HG02588 (cell line): ENCODE results near the gene KIF1A.

Experiments
- ATAC-seq: cut with Tn5 transposase; IDR thresholded peaks from one replicate; pipeline ENCODE4 v1.9.1; 2021; ENCODE audit warnings: mild to moderate bottlenecking, moderate library complexity; ENCODE audit not compliant: unreplicated experiment

The KIF1A gene, protein sequence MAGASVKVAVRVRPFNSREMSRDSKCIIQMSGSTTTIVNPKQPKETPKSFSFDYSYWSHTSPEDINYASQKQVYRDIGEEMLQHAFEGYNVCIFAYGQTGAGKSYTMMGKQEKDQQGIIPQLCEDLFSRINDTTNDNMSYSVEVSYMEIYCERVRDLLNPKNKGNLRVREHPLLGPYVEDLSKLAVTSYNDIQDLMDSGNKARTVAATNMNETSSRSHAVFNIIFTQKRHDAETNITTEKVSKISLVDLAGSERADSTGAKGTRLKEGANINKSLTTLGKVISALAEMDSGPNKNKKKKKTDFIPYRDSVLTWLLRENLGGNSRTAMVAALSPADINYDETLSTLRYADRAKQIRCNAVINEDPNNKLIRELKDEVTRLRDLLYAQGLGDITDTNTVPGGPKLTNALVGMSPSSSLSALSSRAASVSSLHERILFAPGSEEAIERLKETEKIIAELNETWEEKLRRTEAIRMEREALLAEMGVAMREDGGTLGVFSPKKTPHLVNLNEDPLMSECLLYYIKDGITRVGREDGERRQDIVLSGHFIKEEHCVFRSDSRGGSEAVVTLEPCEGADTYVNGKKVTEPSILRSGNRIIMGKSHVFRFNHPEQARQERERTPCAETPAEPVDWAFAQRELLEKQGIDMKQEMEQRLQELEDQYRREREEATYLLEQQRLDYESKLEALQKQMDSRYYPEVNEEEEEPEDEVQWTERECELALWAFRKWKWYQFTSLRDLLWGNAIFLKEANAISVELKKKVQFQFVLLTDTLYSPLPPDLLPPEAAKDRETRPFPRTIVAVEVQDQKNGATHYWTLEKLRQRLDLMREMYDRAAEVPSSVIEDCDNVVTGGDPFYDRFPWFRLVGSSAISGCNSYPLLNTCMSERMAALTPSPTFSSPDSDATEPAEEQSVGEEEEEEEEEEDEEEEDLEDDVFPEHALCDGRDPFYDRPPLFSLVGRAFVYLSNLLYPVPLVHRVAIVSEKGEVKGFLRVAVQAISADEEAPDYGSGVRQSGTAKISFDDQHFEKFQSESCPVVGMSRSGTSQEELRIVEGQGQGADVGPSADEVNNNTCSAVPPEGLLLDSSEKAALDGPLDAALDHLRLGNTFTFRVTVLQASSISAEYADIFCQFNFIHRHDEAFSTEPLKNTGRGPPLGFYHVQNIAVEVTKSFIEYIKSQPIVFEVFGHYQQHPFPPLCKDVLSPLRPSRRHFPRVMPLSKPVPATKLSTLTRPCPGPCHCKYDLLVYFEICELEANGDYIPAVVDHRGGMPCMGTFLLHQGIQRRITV (N-terminal part only)

DNA sequence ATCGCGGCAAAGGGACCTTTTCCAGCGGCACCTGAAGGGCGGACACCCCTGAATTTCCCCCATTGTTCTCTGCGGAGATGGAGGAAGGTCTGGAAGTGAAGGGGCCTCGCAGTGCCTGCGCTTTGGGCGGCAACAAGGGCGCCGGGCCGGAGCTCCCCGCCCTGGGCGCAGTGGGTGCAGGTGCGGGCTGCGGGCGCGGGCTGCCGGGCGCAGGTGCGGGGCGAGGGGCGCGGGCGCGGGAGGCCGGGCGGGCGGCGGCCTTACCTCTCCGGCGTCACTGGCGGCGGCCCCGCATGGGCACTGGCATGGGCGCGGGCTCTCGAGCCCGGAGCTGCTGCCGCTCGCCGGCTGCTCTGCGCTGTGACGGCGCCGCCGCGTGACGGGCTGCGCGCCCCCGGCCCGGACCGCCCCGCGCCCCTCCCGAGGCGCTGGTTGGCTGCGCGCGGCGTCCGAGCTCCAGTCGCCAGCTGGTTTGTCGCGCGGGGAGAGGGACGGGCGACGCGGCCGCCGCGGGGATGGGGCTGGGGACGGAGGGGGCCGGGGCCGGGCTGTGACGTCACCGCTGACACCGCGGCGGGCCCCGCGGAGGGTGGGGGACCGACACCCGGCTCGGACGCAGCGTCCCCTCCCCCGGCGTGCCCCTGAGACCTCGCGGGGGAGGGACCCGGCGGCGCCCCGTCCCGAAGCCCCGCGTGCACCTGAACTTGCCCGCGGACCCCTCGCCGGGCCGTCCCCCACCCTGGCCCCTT is at the start of gene KIF1A:
Gene KIF1A (minus strand): TSS at position 362 of the 749 bp plus-strand sequence. CDS start 22,467 bp downstream, outside the sequence.
- ATAC-seq = no peak

DNA sequence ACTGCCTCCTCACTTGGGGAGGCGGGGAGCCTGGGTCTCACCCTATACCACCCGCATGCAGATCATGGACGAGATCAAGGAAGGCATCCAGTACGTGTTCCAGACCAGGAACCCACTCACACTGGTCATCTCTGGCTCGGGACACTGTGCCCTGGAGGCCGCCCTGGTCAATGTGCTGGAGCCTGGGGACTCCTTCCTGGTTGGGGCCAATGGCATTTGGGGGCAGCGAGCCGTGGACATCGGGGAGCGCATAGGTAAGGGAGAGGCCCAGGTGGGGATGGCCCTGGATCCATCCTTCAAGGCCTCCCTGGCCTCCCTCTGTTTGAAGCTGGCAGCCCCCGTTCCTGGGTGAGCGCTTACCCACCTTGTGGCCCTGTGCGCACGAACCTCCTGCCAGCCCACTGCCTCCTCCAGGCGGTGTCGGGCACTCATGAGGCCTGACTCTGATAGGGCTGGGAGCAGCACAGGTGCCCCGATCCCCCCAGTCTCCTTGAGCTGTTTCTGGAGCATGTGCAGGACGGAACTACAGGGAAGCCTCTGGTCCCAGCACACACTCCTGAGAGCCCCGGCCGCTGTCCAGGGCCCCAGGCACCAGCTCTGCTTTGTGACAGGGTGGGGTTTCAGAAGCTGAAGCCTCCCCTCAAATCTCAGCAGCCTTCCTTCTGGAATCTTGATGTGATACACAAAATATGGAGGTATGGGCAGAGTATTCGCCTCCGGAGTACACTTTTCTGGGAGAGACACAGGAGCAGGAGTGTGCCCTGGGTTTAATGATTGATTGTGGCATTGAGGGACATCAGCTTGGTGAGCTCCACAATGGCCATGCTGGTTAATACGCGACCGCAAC is 49.3 kb upstream of the KIF1A start:
- no peak for ATAC-seq

DNA sequence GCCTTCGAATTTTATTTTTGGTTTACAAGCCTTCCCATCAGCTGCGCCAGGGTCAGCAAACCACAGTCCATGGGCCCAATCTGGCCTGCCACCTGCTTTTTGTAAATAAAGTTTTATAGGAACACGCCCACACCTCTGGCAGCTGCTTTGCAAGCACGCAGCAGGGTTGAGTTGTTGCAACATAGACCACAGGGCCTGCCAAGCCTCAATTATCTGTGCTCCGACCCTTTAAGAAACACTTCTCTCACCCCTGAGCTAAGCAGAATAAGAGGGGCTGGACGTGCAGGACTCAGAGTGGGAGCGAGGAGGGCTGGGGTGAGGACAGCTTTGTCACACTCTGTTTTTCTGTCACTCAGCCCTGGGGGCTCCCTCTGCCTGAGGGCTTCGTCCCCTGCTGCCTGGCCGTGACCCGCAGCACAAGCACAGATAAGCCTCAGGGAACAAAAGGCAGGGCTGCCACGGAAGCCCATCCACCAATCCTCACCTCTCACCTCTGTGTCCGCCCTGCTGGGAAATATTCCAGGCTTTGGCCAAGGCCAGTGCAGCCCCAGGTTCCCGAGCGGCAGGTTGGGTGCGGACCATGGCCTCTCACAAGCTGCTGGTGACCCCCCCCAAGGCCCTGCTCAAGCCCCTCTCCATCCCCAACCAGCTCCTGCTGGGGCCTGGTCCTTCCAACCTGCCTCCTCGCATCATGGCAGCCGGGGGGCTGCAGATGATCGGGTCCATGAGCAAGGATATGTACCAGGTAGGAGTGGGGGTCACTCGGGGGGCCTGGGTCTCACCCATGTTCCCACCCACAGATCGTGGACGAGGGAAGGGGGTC is 48.5 kb upstream of the KIF1A start, which contains the start of gene AGXT:
Gene AGXT (plus strand): TSS at position 539 of the 823 bp plus-strand sequence. CDS start 42 bp downstream, at position 581.
- no peak for ATAC-seq

DNA sequence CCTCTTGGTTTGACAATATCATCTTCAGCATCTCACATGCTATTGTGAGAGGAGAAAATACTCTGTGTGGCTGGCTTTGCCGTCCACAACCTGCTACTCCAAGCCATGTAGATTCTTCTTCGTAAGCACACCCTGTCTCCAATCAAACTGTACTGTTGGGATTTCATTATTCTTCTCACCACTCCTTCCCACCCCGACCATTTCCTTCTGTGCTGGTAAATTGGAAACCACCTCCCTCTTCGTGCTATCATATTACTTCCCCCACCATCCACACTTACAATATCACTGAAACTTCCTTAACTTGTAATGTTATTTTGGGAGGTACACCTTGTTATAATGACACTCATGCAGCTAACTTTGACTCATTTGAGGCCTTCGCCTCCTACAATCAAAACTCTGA is 45.4 kb upstream of the KIF1A start:
- no peak for ATAC-seq

DNA sequence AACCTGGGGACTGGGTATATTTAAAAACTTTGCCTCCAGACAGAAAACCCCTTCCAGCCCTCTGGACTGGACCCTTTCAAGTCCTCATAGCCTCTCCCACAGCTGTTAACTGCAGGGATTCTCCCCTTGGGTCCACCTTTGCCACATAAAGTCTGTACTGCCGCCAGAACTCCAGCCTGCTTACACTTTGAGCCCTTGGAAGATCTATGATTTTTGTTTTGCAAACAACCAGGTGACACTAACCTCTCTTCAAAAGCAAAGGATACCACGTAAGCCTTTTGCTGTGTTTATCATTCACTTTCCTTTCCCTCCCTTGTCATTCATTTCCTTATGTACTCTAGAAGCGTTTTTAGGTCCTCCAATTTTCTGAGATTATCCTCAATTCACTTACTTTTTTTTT is 44.5 kb upstream of the KIF1A start:
- ATAC-seq = no peak

DNA sequence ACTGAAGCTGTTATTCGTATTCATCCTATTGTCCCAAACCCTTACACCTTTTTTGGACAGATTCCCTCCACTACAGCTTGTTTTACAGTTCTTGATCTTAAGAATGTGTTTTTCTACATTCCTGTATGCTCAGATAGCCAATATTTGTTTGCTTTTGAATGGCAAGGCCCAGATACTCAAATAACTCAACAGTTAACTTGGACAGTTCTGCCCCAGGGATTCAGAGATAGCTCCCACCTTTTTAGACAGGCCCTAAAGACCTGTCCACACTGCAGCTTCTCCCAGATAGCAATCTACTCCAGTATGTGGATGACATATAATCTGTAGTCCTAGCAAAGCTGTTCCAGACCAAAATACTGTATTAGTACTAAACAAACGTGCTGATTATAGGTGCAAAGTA is 41.5 kb upstream of the KIF1A start:
- ATAC-seq = no peak

DNA sequence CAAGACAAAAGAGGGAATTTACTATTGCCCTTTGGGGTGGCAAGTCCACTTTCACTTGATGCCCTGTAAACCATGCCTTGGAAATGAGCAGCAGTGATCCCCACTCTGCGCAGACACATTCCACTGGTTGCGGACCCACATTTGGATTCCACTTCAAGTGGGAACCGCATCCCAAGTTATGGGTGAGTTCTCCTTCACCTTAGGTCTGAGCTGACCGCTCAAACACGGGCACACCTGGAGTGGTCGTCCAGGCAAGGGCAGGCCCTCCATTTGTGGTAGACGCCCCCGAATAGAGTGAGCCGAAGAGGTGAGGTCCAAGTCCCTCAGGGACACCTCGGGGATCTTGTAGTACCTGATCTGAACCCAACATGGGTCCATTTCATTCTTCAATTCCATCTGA is 38.9 kb upstream of the KIF1A start:
- ATAC-seq = no peak

DNA sequence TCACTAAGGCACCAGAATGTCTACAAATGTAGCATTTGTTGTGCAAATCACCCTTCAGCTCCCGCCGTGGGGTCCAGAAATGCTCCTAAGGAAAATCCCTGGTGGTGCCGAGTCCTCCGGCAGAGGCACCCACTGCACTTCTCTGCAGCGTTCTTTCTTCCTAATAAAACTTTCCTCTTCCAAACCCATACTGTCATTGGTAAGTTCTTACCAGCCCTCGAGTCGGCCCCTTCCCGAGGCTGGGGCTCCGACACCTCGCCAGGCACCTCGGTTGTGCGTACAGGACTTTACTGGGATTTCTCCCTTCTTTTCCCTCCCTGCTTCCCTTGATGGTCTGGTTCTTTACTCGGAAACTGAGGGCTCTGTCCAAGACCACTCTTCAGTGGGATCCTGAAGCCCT is 38.3 kb upstream of the KIF1A start:
- no peak for ATAC-seq

DNA sequence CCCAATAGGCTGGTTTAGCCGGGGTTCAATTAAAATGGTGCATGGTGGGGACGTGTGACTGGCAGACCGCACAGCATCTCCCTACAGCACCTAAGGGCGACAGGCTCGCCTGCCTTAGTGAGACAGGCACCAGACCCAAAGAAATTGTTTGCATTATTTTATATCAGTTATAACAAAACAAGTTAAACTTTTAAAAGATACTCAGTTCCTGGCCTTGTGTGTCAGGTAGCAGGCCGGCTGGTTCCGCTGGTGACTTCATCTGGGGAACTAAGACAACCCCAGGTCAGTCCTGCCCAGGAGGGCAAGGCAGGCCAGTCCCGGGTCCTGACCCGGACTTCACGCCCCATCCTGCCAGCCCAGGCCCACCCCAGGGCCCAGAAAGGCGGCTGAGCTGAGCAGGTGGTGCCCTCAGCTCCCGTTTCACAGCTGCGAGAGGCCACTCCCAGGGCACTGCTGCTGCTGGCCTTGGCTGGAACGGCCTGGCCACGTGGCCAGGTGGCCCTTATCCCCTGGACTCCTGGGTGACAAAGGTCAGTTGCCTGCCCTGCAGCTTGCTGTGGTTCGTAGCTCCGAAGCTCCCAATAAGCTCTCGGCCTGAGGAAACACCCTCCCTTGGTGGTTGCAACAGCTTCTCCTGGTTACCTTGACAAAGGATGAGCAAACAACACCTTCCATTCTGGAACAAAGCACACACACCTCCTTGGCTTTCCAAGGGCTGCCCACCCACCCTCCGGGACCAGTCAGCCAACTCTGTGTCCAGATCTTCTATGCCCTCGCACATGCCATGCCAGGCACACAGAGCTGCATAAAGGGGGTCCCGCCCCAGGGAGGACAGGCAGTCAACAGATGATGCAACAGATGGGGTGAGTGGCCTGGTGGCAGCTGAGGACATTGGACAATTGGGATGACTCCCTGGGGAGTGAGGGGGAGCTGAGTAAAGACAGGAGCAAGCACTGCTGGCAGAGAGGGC is 37.3 kb upstream of the KIF1A start:
- no peak for ATAC-seq

DNA sequence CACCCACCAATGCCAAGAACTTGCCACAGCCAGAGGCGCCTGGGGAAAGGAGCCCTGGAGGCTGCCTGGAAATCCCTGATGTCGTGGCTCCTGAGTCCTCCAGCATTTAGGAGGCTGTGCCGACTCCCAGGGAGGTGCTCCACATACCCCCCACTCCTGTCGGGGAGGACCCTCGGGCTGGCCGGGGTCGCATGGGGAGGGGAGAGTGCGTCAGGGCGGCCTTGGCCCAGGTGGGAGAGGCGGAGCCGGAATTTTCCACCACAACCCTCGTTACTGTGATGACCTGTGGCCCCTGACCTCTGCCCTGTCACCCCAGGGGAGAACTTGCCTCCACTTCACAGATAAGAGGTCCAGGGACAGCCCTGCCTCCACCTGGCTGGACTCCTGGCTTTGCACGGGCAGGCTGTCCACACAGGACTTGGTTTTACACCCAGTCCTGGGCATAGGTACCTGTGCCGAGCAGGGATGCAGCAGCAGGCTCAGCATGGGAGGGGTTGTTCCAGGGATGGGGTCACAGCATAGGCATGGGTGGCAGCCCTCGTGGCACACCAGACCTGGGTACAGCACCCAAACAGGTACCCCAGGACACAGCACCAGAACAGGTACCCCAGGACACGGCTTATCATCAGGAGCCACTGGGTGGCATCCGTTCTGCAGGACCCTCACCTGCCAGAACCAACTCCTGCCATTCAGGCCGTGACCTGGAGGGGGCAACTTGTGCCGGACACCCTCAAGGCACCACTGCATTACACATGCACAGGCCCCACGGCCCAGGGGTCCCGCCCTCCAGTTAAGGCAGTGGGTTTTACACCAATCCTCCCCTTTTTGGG is 36.3 kb upstream of the KIF1A start:
- ATAC-seq = no peak

DNA sequence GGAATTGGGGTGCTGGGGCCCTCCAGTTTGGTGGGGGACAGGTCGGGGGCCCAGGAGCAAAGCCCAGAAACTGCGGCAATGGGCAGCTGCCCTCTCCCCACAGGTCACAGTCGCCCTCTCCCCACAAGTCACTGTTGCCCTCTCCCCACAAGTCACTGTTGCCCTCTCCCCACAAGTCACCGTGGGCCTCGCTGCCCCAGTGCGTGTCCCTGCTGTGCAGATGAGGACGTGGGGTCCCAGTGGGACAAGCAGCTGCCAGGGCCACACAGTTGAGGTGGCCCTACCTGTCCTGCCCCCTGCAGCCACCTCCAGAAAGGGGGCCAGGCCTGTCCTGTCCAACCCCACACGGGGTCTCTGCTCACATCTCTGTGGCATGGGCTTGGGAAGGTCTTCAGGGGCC is 35.7 kb upstream of the KIF1A start:
- ATAC-seq = no peak

DNA sequence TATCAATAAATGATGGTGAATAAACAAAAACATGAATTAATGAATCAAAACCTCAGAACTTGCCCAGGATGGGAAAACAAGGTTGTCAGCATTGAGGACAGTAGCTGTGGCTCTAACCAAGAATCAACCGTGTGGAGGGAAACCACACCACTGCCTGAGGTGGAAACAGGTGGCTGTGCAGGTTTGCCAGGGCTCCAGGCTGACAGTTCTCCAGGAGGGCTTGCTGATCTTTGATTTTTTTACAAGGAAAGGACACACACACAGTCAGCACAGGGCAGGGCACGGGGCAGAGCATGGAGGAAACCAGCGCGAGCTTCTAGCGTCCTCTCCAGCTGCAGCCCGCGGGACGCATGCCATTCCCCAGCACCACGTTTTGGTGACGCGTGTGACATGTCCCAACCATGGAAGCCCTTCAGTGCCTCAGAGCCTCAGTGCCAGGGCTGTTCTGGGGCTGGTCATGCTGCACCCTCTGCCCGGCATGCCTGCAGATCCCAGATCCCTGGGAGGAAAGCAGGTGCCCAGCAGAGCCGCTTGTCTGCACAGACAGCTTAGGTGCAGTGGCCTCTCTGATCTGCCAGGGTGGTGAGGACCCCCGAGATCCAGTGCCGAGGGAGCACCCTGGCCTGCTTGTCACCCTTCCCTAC is 32.8 kb upstream of the KIF1A start:
- ATAC-seq = no peak

DNA sequence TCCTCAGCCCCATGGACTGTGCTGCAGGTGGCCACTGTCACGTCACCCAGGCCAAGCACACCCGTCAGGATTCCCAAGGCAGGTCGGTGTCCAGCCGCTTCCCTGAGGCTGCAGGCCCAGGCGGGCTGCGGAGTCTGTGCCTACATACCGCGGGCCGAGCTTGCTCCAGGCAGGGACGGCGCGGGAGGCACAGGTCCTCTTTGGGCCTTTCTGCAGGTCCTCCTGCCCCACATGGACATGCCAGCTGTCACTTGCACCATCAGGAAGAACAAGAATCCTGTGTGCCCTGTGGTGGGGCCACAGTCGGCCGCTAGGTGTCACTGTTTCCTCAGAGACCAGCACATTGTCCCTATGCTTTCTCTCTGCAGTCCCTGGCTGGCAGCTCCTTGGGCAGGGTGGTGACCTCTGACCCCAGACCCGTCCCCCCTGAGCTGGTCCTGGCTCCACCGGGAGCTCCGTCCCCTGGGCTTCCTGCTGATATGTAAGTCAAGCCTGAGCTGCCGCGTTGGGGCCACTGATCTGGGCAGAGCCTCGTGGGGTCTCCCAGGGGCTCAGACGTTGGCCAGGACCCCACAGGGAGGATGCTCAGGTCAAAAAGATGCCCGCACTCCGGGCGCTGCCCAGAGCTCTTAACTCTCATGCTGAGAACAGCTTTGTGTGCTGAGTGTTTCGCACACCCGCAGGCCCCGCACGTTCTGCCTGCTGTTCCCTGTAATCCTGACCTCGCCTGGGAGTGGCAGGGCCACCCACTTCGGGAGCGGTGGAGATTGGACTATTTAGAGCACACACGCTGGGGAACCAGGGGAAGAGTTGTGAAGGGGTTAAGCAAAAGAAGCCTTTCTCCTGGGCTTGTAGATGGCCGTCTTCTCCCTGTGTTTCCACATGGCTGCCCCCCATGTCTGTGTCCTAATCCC is 31.3 kb upstream of the KIF1A start:
- ATAC-seq = no peak

DNA sequence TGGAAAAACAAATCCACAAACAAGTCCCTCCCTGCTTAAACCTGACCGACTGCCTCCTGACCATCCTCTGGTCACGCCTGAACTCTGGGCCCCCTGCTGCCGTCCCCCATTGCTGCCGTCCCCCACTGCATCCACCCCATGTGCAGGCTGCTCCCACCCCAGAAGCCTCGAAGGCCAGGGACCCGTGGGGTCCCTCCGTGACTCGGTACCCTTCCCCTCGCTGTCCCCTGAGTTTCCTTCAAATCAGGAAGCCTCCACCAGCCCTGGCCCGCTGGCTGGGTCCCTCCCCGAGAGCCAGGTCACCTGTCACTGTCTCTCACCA is 30.7 kb upstream of the KIF1A start:
- ATAC-seq = no peak

DNA sequence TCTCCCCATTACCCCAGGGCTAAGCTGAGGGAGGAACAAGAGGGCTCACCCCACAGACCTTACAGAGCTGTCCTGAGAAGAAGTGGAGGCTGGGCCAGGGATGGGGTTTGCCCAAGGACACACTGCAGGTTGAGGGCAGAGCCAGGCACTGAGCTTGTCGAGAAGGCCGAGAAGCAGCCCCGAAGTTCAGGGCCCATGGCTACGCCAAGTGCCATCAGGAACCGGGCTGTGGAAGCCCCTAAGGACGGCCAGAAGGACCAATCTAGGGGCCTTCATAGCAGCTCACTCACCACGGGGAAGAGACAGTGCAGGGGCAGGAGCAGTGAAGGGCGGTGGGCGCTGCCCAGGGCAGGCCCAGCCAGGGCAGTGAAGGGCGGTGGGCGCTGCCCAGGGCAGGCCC is 30.0 kb upstream of the KIF1A start:
- ATAC-seq = no peak
